ENCODE data around the gene CMIP.

The CMIP gene

DNA sequence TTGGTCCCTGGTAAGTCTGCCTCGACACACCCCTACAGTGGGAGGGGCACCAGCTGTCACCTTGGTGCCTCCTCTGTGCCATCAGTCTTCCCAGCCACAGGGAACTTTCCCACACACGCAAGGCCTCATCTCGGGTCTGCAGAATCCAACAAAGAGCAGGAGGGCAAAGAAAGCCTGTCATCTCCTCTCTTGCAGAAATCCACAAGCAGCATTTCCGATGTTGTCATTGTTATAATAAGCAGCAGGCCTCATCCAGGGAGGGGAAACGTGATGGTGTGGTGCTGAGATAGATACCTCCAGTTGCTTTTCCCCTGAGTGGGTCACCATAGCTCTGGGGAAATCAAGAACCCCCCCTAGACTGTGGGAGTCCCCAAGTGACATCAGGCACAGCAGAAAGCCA is 110.4 kb downstream of the CMIP start:
- no peak for DNase-seq

DNA sequence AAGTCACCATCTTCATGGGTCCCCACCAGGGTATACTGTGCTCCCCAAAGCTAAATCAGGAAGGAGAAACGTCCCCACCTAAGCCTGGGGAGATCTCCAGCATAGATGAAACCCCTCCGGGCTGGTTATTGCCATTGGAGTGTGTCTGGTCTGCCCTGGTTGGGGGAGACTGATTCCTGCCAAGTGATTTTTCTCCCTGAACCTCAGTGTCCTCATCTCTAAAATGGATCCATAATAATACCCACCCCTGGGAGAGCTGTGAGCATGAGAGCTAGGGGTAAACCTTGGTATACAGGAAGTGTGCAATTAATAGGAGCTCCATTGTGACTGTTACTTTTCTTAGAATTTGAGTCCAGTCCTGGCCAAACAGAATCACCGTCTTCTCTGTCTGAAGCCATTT is 111.1 kb downstream of the CMIP start:
- no peak for DNase-seq

DNA sequence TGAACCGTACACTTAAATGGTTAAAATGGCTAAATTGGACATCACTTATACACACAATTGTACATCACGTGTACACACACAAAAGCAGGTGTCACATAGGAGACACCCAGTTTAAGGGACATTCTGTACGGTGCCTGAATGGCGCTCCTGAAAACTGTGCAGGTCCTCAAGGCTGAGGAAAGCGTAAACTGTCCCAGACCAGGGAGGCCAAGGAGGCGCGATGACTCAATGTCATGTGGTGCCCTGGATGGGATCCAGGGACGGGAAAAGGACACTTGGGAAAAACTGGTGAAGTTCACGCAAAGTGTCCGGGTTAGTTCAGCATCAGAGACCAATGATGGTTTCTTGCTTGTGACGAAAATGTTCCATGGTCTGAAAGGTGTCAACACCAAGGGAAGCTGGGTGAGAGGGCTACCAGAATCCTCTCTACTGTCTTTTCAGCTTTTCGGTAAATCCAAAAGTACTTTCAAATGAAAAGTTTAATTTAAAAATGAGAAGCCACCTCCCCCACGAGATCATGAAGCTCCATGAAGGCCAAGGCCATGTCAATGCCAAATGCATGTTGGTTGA is 112.2 kb downstream of the CMIP start:
- DNase-seq: no peak

DNA sequence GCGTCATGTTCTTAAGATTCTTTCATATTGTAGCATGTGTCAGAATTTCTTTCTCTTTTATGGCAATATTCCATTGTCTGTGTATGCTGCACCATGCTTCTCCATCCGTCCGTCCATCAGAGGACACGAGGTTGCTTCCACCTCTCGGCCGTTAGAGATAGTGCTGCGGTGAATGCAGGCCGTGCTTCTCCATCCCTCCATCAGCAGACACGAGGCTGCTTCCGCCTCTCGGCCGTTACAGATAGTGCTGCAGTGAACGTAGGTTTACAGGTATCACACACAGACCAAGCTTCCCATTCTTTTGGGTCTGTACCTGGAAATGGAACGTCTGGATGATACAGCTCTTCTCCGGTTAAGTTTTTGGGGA is 113.5 kb downstream of the CMIP start:
- no peak for DNase-seq

DNA sequence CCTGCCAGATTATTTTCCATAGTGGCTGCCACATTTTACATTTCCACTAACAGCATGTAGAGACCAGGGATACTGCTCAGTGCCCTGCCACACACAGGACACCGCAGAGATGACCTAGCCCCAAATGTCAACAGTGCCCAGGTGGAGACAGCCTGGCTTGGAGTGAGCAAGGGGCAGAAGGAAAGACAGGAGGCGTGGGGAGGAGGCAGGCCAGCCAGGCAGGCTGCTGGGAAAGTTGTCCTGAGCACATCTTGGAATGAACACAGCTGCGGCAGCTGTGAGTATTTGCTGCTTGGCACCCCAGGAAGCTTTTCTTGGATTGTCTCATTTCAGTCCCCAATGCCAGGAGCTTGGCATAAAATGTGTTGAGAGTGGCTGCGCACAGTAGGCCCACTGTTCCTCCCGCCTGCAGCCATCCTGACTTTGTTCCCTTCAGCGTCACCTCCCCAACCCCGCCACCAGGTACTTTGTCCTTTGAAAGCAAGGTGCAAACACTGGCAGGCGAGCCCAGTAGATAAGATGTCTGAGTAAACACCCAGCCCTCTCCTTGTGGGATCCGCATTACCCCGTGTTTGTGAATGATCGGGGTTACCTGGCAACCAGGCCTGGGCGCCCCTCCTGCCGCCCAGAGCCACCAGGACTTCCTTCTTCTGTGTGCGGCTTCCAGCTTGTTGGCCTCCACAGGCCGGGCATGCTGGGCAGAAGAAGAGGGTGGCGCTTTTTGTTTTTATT is 114.0 kb downstream of the CMIP start:
- no peak for DNase-seq

DNA sequence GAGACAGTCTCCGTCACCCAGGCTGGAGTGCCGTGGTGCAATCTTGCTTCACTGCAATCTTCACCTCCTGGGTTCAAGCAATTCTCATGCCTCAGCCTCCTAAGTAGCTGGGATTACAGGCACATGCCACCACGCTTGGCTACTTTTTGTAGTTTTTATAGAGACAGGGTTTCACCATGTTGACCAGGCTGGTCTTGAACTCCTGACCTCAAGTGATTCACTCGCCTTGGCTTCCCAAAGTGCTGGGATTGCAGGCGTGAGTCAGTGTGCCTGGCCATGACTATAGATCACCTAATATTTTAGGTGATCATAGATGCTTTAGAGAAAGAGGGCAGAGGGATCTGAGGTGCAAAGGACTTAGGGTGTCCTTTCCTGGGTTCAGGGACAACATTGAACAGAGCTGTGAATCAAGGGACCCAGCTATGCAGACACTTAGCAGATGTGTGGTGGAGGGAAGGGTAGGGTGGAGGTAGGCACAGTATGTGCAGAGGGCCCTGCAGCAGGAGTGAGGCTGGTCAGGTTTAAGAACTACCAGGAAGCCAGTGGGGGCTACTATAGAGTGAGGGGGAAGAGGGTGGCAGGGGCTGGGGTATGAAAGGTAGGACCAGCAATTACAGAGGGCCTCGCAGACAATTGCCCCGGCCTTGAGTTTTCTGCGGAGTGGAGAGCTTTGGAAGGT is 116.5 kb downstream of the CMIP start:
- DNase-seq: no peak

DNA sequence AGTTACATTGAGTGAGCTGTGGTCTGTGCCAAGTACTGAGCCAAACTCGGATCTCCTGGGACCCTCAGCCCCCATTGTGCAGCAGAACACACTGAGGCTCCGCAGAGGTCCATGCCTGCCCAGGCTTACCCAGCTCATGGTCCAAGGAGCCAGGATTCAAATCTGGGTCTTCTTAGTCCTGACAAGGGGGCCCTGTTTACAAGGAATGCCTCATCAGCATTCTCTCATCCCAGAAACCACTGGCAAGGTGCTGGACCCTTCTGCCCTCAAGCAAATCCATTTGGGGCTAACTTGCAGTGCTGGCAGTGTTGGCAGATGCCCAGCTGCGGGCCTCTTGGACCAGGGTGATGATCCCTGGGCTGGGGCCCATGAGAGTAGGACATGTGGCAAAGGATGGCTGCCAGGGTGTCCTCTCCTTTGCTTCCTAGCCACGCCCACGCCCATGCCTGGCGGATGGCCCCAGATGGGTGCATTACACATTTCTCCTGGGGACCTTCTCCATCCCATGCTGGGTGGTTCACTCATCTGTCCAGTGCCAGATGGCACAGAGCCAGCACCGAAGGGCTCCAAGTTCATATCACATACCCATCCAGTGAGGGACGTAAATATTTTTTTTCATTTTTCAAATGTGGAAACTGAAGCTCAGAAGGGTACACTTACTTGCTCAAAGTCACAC is 117.7 kb downstream of the CMIP start:
- DNase-seq: no peak

DNA sequence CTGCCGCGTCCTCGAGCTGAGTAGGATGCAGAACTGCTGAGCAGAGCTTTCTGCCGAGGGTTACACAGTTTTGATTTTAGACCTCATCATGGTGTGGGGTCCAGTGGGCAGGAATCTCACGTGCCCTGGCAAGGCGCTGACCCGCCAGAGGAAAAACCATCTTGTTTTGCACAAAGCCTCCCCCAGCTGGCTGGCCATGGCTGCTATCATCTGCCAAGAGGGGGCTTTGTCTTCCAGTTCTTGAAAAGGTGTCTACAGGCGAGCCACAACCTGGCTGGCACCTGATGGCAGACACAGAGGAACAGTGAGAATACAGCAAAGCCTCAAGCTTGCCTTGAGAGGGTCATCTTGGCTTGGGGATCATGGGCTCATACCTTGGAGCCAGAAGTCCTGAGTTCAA is 118.3 kb downstream of the CMIP start:
- DNase-seq: no peak

DNA sequence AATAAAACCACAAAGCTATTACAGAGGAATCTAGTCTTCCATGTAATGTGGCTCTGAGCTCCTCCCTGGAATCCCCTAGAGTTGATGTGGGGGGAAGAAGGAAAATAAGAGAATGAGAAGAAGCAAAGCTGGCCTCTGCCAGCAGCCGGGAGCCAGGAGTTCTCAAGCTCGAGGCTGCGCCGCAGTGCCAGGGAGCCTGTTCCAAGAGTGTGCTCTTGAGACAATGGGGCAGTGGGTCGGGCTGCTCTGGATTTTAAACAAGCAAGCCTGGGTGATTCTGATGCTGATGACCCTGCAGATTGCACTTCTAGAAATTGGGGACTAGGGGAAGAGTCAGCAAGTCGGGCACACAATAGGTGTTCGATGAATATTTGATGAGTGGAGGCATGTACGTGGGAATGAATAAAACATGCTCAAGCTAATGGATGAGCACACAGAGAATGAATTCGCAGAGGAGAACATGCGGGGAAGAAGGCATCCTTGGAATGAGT is 119.9 kb downstream of the CMIP start:
- no peak for DNase-seq

DNA sequence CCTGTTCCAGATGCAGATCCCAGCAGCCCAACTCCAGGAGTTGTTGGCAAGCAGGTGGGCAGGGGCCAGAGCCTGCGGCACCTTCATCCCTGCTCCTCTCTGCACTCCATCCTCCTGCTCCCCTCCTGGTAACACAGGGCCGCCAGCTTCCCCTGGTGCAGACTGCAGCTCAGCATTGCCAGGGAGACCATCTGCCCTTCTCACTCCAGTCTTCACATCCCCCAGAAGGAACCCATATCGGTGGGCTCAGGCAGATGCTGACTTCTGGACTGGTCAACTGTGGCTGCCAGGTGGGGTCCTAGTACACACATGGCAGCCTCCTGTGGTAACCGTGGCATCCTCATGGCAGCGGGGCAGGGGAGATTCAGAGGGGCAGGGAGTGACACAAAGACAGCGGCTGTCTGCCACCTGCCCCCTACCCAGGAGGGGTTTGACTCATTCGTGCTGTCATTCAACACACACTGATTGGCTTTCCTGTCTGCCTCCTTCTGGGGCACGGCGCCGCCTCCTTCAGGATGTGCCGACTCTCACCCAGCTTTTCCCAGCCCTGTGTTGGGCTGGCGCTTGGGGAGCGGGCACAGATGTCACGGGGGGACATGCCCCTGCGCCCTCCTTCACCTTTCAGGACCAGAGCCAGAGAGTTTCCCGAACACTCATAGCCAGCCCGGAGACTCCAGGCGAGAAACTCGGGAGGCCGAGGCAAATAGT is 120.9 kb downstream of the CMIP start:
- no peak for DNase-seq

DNA sequence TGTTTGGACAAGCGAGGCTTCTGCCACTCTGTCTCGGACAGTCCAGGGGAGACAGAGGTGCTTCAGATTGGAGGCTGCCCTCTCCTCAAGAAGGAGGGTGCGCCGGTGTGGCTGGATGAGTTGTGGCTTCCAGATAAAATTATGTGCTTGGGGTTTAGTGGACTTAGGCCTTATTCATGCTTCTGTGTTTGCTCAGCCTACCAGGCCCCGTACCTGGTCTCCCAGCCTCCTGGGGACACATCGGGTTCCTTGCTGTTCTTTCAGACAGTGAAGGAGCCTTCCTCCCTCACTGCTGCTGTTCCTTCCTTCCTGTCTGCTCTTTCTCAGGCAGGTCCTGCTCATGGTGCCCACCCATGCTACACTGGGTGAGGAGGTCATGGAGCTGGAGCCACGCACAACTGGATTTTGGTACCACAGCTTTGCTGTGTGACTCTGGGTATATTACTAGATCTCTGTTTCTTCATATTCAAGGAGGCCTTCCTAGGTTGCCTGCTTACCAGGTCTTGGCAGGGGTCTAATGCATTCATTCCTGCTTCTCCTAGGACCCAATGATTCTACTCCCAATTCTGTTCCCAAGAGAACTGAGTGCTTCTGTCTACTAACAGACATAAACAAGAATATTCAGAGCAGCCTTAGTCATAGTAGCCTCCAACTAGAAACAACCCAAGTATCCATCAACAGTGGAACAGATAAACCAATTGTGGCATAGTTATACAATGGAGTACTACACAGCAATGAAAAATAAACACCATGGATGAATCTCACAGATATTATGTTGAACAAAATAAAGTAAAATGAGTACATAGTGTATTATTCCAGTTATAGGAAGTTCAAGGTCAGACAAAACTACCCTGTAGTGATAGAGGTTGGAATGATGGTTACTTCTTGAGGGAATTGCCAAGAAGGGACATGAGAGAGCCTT is 121.7 kb downstream of the CMIP start:
- no peak for DNase-seq

DNA sequence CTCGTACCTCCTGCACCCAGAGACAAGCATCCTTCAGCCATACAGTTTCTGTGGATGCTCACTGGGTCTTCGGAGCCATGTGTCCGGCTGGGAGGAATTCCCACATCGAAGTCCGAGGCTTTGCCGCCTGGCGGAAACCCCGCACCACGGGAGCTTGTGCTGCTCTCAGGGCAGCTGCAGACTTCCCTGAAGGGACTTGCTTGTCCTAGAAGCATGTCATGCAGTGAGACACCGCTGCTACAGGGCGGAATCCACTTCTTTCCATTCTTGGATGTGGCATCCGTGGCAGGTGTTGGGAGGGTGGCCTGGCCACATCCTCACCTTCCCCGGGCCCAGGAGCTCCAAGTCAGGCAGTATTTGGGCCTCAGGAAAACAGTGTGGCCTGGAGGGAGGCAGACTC is 122.5 kb downstream of the CMIP start:
- no peak for DNase-seq

DNA sequence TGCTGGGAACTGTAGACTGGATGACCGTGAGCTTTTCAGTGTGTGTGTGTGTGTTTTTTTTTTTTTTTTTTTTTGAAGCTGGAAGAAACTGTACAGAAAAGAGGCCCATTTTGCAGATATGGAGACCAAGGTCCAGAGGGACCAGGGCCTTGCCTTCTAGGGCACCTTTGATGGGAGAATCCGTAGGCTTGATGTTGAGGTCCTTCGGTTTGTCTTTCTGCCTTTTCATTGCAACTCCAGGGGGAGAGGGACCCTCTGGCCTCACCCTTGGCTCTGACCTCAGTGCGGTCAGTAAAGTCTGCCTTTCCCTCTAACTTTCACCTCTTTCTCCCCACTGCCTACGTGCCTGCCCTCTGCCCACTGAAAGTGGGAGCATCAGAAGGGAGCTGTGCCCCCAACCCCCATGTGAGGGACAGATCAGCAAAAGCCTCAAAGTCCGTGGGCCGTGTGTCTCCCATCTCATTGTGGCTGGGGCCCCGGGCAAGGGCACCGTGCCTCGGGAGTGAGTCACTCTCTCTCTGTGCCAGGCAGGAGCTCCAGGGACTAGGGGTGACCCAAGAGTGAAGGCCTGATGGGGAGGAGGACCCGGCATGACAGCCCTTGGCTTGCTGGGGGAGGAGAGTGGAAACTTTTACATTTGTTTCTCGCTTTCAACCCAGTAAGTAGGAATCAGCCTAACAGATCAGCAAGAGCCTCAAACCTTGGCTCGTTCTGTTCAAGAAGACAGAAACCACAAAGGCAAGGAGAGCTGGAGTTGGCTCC is 123.6 kb downstream of the CMIP start:
- peak; percentile 39 for DNase-seq

DNA sequence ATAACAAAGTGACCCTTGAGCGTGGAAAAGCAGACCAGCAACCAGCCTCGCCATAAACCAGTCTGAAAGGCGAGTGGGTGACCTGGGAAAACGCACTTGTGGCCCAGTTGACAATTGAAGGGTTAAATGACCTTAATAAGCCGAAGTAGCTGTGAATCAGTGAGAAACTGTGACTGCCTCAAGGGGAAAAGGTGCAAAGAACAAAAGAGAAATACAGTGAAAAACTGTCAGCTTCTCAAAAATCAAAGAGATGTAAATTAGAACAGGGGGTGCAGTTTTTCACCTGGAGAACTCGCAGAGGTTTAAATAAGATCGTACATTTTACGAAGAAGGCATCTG is 124.1 kb downstream of the CMIP start:
- no peak for DNase-seq

DNA sequence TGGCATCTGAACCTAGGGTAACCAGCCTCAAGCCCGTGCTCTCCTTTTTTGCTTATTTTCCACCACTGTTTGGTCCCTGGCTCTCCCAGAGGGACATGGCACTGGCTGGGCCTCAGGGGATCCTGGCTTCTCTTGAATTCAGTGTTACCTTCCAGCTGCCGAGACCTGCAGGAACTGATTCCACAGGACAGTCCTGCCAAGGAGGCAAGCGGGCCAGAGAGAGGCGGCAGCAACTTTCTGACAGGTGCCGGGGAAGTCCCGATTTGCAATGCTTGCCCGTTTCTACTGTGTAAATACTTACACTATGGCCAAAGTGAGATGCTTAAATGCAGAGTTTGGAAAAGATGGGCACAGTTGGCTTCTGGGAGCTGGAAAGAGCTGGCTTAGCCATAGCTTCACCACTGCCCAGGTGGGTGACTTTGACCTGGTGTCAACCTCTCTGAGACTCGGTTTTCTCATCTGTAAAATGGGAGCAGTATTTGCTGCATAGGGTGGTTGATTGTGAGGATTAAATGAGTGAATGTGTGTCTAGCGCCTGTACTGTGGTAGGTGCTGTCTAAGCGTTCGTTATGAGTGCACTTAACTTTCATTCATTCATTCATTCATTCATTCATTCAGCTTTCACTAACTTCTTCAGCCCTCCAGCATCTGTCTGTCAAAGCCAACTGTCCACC is 124.9 kb downstream of the CMIP start:
- no peak for DNase-seq

DNA sequence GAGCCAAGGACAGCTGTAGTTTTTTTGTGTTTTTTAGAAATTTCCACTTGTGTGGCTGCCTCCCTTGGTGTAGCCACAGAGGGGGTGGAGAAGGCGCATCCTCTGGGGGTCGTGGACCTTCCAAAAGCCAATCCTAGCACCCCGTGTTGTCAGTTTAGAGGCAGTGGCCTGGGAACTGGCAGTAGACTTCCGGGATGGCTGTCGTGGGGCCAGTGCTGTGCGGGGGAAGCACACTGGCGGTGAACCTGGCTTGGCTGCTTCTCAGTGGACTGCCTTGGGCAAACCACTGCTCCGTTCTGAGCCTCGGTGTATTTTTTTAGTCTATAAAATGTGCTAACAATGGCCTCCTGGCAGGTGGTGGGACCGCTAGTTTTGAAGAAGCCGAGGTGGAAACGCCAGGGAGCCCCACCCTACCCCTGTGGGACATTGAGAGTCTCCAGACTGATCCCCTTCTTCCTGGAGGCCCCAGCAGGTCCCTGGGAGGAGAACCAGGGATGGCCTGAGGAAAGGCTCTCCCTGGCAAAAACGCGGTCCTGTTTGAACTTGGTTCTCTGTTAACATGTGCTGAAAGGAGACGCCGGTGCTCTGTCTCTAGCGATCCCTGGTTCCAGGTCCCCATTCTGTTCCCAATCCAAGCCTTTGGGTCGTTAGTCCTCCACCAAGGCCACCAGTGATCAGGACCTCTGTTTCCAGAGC is 125.7 kb downstream of the CMIP start:
- DNase-seq: no peak

DNA sequence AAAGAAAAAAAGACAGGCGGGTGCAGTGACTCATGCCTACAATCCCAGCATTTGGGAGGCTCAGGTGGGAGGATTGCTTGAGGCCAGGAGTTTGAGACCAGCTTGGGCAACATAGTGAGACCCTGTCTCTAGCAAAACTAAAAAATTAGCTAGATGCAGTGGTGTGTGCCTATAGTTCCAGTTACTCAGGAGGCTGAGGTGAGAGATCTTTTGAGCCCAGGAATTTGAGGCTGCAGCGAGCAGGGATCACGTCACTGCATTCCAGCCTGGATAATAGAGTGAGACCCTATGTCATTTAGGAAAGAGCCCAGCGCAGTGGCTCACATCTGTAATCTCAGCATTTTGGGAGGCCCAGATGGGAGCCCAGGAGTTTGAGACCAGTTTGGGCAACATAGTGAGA is 126.6 kb downstream of the CMIP start:
- no peak for DNase-seq

DNA sequence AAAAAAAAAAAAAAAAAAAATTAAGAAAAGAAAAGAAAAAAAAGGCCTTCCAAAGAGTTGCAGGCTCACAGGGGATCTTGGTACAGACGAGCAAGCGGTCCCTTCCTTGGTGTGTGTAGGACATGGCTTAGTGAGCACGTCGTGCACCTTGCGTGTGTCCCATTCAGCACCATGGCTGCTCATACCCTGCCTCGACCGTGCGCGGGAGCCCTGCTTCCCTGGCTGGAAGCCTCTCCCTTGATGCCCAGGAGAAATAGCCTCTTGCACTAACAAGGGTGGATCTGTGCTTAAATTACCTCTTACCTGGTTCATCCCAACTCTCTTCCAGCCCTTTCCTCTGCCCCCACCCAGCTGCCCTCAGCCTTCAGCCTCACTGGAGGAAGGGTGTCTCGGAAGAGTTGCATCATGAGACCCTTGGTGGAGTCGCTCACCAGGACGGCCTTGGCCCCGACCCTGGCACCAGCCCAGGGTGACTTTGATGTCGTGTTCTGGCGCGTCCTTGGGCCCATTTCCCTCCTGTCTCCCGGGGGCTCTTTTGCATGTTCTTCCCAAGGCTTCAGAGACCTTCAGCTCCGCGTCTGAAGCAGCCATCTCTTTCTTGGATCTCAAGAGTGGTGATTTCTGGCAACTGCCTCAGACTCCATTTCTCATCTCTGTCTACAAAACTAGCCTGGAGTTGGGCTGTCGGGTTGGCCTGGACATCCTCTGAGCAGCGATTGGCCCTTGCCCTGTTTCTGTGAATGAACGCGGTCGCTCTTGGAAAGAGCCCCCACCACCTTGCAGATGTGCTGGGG is 127.2 kb downstream of the CMIP start:
- DNase-seq: no peak

Data from activated CD4-positive, CD25-positive, alpha-beta regulatory T cell treated with anti-CD3 and anti-CD28 coated beads, Interleukin-2, amount 50 U/mL, for 72 hours (primary cell).